ENCODE measurements around the gene ALG2.

ALG2 gene

DNA sequence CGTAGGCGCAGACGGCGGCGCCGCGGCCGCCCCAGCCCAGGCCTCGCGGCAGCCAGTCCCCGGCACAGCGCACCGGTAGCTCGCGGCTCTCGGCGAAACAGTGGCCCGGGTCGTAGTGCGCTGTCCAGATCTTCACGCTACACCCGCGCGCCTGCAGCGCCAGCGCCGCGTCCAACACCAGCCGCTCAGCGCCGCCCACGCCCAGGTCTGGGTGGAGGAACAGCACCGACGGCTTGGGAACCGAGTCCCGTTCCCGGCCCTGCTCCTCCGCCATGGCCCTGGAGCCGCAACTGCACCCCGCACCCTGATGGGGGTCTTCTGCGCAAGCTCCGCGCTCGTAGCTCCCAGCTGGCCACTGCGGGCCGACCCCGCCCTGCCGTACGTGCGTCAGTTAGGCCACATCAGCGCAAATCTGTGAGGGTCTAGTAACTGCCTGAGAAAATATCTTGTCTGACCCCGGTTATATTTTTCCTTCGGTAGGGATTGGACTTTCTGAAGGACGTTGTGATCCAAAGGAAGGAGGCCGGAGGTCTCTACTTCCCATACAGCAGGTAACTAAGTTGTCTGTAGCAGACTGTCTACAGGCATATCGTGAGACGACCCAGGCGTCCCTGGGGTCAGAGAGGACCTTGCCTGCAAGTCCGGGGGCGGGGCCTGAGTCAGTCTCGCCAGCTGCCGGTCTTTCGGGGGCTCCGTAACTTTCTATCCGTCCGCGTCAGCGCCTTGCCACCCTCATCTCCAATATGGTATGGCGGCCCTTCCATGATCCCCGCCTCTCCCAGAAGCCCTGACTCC, at the start of gene ALG2, which contains the start of gene SEC61B:
ALG2 (minus strand) TSS at position 322 of the 795 bp plus-strand sequence; CDS start at position 274, 48 bp downstream.
SEC61B (plus strand) TSS at position 662 of the 795 bp plus-strand sequence; CDS start at position 744, 82 bp downstream.
- peak; percentile 88 for ATAC-seq (ENCODE audit: low read depth)
- Mint-ChIP-seq H3K4me3 (peak within 1 kb of the TSS; percentile 95), H3K27me3 (no peaks in the 10 kb centered on the region), H3K27ac (peak within 1 kb of the TSS; percentile 100), H3K4me1 (peaks cover 49% of the 10 kb centered on the region), H3K36me3 (peaks cover 30% of the 10 kb centered on the region), H3K9me3 (no peaks in the 10 kb centered on the region)
- DNase-seq (ENCODE audit: low spot score in 2 of 2), result peak; percentile 93 to 96

DNA sequence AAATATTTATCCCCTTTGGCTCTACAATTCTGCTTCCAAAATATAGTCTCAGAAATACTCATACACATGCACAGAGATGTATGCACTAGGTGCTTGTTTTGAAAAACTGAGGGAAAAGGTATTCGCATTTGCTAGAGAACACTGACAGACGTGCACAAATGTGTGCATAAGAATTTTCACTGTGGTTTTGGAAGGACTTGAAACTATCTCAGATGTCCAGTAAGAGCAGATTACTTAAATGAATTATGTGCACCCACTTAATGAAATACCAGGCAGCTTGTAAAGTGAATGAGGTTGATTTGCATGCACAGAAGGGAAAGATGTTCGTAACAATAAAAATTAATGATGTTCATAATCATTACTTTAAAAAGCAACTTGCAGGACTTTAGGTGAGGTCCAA, 48.7 kb upstream of the ALG2 start:
- Mint-ChIP-seq H3K9me3 (no peaks in the 10 kb centered on the region), H3K36me3 (no peaks in the 10 kb centered on the region), H3K27me3 (no peaks in the 10 kb centered on the region), H3K4me3 (no peak overlapping the region), H3K4me1 (peaks cover 9% of the 10 kb centered on the region), H3K27ac (no peak overlapping the region)
- DNase-seq (ENCODE audit: low spot score in 2 of 2), result no peak
- ATAC-seq (ENCODE audit: low read depth), result no peak

GRCh38 chr9:99269416-99269815, 47.7 kb upstream of the ALG2 start:
- DNase-seq (ENCODE audit: low spot score in 2 of 2), result no peak
- H3K36me3 Mint-ChIP-seq, result no peaks in the 10 kb centered on the region

DNA sequence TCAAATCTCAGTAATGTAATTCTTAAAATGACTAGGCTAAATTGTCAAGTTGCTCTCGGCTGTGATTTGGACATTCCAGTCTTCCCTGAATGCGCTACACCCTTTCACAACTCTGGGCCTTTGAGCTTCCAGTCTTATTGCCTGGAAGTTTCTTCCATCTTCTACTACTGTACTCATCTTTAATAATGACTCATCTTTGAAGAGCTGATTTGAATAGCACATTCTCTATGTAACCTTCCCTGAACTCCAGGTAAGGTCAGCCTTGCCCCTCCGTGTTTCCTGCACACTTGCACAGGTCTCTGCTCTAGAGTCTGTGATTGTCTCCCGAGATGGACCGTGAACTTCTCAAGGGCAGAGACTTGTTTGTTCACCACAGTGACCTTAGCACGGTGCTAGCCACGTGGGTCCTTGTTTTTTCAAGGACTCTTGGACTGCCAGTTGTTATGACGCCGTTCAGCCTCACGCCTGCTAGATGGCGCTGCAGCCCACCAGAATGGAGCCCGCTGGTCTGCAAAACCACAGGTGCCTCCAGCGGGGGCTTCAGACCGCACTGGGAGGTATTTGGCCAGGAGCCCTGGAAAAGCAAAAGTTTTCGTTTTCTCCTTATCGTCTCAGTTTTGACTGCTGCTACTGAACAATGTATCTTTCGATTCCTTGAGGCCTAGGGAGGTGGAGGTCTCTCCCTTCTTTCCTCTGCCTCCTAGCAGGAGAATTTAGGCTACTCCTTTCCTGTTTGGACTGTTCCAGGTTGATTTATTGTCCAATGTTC, 44.7 kb upstream of the ALG2 start:
- H3K4me1 Mint-ChIP-seq, result peaks cover 17% of the 10 kb centered on the region
- ATAC-seq (ENCODE audit: low read depth) (peak; percentile 75), DNase-seq (ENCODE audit: low spot score in 2 of 2) (peak; percentile 67 to 73)
- H3K27ac Mint-ChIP-seq, result peak overlapping the region; percentile 85
- no peaks in the 10 kb centered on the region for H3K27me3 Mint-ChIP-seq
- no peaks in the 10 kb centered on the region for H3K9me3 Mint-ChIP-seq
- H3K4me3 Mint-ChIP-seq, result peak overlapping the region; percentile 63
- H3K36me3 Mint-ChIP-seq, result no peaks in the 10 kb centered on the region

More at GRCh38 chr9:99269416-99269815, 47.7 kb upstream of the ALG2 start:
- ATAC-seq (ENCODE audit: low read depth), result no peak
- H3K27ac Mint-ChIP-seq, result no peak overlapping the region
- H3K27me3 Mint-ChIP-seq, result no peaks in the 10 kb centered on the region
- H3K4me1 Mint-ChIP-seq, result peaks cover 13% of the 10 kb centered on the region
- no peak overlapping the region for H3K4me3 Mint-ChIP-seq
- H3K9me3 Mint-ChIP-seq, result no peaks in the 10 kb centered on the region

GRCh38 chr9:99265691-99266090, 43.9 kb upstream of the ALG2 start:
- ATAC-seq (ENCODE audit: low read depth) (no peak), DNase-seq (ENCODE audit: low spot score in 2 of 2) (no peak)
- Mint-ChIP-seq H3K27ac (no peak overlapping the region), H3K4me3 (no peak overlapping the region), H3K4me1 (peaks cover 17% of the 10 kb centered on the region), H3K27me3 (no peaks in the 10 kb centered on the region), H3K36me3 (no peaks in the 10 kb centered on the region), H3K9me3 (no peaks in the 10 kb centered on the region)

- Mint-ChIP-seq H3K36me3 (no peaks in the 10 kb centered on the region), H3K4me3 (no peak overlapping the region), H3K27me3 (no peaks in the 10 kb centered on the region), H3K27ac (no peak overlapping the region), H3K9me3 (no peaks in the 10 kb centered on the region), H3K4me1 (peaks cover 20% of the 10 kb centered on the region)
- no peak for DNase-seq (ENCODE audit: low spot score in 2 of 2)
- ATAC-seq (ENCODE audit: low read depth), result no peak
These were observed 42.4 kb upstream of the ALG2 start for GRCh38 chr9:99264070-99264680.

- ATAC-seq (ENCODE audit: low read depth) (peak; percentile 51), DNase-seq (ENCODE audit: low spot score in 2 of 2) (no peak)
- Mint-ChIP-seq H3K36me3 (no peaks in the 10 kb centered on the region), H3K9me3 (no peaks in the 10 kb centered on the region), H3K27me3 (no peaks in the 10 kb centered on the region), H3K4me3 (no peak overlapping the region), H3K27ac (no peak overlapping the region), H3K4me1 (peaks cover 20% of the 10 kb centered on the region)
These were observed 41.2 kb upstream of the ALG2 start for GRCh38 chr9:99262949-99263418.

DNA sequence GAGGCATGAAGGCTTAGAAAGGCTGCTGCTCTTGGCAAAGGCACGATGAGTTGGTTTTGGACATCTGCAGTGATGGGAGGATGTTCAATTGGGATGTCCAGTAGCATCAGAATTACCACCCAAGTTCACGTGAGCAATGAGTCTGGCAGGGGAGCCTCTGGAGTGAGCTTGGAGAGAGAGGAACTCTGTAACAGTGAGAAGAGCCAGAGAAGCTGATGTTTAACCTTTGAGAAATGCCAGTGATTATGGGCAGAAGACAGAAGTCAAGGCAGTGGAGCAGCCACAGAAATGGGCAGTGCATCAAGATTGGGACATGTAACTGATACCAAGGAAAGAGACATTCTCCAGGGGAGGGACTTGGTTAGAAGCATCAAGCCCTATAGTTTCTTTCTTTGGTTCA, 40.2 kb upstream of the ALG2 start:
- ATAC-seq (ENCODE audit: low read depth) (no peak), DNase-seq (ENCODE audit: low spot score in 2 of 2) (no peak)
- Mint-ChIP-seq H3K27me3 (no peaks in the 10 kb centered on the region), H3K9me3 (no peaks in the 10 kb centered on the region), H3K36me3 (no peaks in the 10 kb centered on the region), H3K4me3 (no peak overlapping the region), H3K4me1 (peaks cover 17% of the 10 kb centered on the region), H3K27ac (no peak overlapping the region)

DNA sequence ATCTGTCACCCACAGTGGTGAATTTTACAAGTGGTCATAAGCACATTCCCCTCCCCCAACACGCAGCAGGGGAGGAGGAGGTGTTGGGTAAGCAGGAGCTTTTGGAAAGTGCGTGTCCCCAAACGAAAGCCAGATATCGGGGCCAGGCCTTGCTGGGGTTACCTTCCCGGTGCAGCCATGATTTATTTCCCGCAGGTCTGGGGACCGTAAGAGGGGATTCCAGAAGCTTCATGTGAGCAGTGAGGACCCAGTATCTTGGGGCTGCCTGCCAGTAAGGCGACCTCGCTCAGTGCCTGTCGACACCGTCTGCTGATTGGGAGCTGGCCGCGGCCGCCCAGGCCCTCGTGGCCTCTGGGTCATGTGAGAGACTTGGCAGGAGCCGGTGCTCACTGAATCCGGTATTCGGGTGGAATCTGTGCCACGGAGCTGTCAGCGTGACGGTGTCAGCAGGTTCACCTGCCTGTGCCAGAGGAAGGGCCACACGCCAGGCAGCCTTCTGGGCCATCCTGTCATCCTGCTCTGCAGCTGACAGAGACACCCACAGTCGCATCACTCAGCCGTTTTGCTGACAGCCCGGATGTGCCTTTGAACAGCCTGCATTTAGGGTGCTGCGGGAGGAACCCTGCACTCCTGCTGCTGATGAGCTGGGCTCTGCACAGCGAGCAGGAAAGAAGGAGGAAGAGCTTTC, 37.6 kb upstream of the ALG2 start:
- H3K4me1 Mint-ChIP-seq, result peaks cover 7% of the 10 kb centered on the region

GRCh38 chr9:99257723-99258389, 36.1 kb upstream of the ALG2 start:
- Mint-ChIP-seq H3K9me3 (no peaks in the 10 kb centered on the region), H3K4me1 (peaks cover 14% of the 10 kb centered on the region), H3K4me3 (no peak overlapping the region), H3K36me3 (no peaks in the 10 kb centered on the region), H3K27ac (no peak overlapping the region), H3K27me3 (no peaks in the 10 kb centered on the region)
- DNase-seq (ENCODE audit: low spot score in 2 of 2) (no peak), ATAC-seq (ENCODE audit: low read depth) (no peak)

More for the DNA sequence above, 37.6 kb upstream of the ALG2 start:
- H3K36me3 Mint-ChIP-seq, result no peaks in the 10 kb centered on the region
- H3K27me3 Mint-ChIP-seq, result no peaks in the 10 kb centered on the region
- no peak overlapping the region for H3K27ac Mint-ChIP-seq
- DNase-seq (ENCODE audit: low spot score in 2 of 2), result no peak
- ATAC-seq (ENCODE audit: low read depth), result peak; percentile 78
- H3K9me3 Mint-ChIP-seq, result no peaks in the 10 kb centered on the region
- peak overlapping the region; percentile 30 for H3K4me3 Mint-ChIP-seq

- ATAC-seq (ENCODE audit: low read depth), result no peak
- Mint-ChIP-seq H3K4me1 (peaks cover 14% of the 10 kb centered on the region), H3K27ac (no peak overlapping the region)
These were observed 33.9 kb upstream of the ALG2 start for GRCh38 chr9:99255651-99256050.

GRCh38 chr9:99253772-99254431, 32.2 kb upstream of the ALG2 start:
- DNase-seq (ENCODE audit: low spot score in 2 of 2), result peak; percentile 43 to 64
- Mint-ChIP-seq H3K4me1 (peaks cover 11% of the 10 kb centered on the region), H3K4me3 (peak overlapping the region; percentile 72), H3K36me3 (no peaks in the 10 kb centered on the region), H3K9me3 (no peaks in the 10 kb centered on the region), H3K27ac (peak overlapping the region; percentile 89), H3K27me3 (no peaks in the 10 kb centered on the region)
- peak; percentile 94 for ATAC-seq (ENCODE audit: low read depth)

More at GRCh38 chr9:99255651-99256050, 33.9 kb upstream of the ALG2 start:
- Mint-ChIP-seq H3K27me3 (no peaks in the 10 kb centered on the region), H3K36me3 (no peaks in the 10 kb centered on the region), H3K9me3 (no peaks in the 10 kb centered on the region), H3K4me3 (no peak overlapping the region)
- DNase-seq (ENCODE audit: low spot score in 2 of 2), result no peak

GRCh38 chr9:99253134-99253533, 31.4 kb upstream of the ALG2 start:
- peak overlapping the region; percentile 89 for H3K27ac Mint-ChIP-seq
- H3K4me3 Mint-ChIP-seq, result no peak overlapping the region
- no peaks in the 10 kb centered on the region for H3K27me3 Mint-ChIP-seq
- H3K9me3 Mint-ChIP-seq, result no peaks in the 10 kb centered on the region
- DNase-seq (ENCODE audit: low spot score in 2 of 2) (no peak), ATAC-seq (ENCODE audit: low read depth) (no peak)
- peaks cover 11% of the 10 kb centered on the region for H3K4me1 Mint-ChIP-seq
- no peaks in the 10 kb centered on the region for H3K36me3 Mint-ChIP-seq

Measured in memory B cell (primary cell).